Transverse colon (tissue), 4 donors: ENCODE data around the gene ATP6V1F. TPM values are rescaled to one million over a fixed set of nuclear protein-coding genes. Genes with fewer than 3 reads are reported as not detected.

Experiments
- DNase-seq: peaks from one replicate; pipeline ENCODE4 v3.0.0-alpha.2; 2019
- H3K27ac ChIP-seq, 4 donors: fragments of 200-600 bp; sonication (generic); 2 replicates each; pipeline ENCODE4 v1.5.1; 2016 to 2018; ENCODE audit warnings: inconsistent platforms in 4 of 4
- H3K27me3 ChIP-seq: fragments of 200-600 bp; sonication (generic); 2 replicates; pipeline ENCODE4 v1.5.1; 2017; ENCODE audit warnings: inconsistent platforms
- H3K36me3 ChIP-seq, 4 donors: fragments of 200-600 bp; sonication (generic); 2 replicates each; pipeline ENCODE4 v1.5.1; 2017 to 2019; ENCODE audit warnings: inconsistent platforms in 4 of 4
- H3K4me1 ChIP-seq, 4 donors: fragments of 200-600 bp; sonication (generic); 2 replicates each; pipeline ENCODE4 v1.5.1; 2017 to 2020; ENCODE audit warnings: inconsistent platforms in 4 of 4
- H3K4me3 ChIP-seq, 4 donors: fragments of 200-600 bp; sonication (generic); 1 replicate in 1 of 4; 2 replicates in 3 of 4; pipeline versions ENCODE4 v1.5.1 to v1.6.1; 2017 to 2019; ENCODE audit warnings: inconsistent platforms in 4 of 4
- H3K9me3 ChIP-seq, 2 donors: fragments of 200-600 bp; sonication (generic); 2 replicates each; pipeline ENCODE4 v1.5.1; 2017 to 2019; ENCODE audit warnings: inconsistent platforms in 2 of 2
- EP300 ChIP-seq: sonication (generic); formaldehyde crosslinking; IDR thresholded peaks from one replicate; pipeline ENCODE4 v1.6.1; 2017; ENCODE audit warnings: antibody characterized with exemption, low read depth
- POLR2A ChIP-seq: fragments of 450-650 bp; IDR thresholded peaks from one replicate; pipeline ENCODE4 v1.6.1; 2016; ENCODE audit warnings: antibody characterized with exemption, mild to moderate bottlenecking, moderate library complexity
- POLR2AphosphoS5 ChIP-seq, 3 donors: sonication (generic); formaldehyde crosslinking; IDR thresholded peaks; one replicate each; pipeline ENCODE4 v1.6.1; 2016; ENCODE audit warnings: antibody characterized with exemption in 3 of 3
- WGBS, 2 donors: methylation state at CpG; one replicate each; pipeline ENCODE4 v1.1.5; 2018; ENCODE audit warnings: low coverage in 1 of 2; 5-methylcytosine and 5-hydroxymethylcytosine counted together
- in situ Hi-C, 4 donors: fragments of 200-750 bp; cut with MboI; loops; one replicate each; pipeline versions ENCODE4 v1.15.0 to v1.15.1; 2017; ENCODE audit warnings: low sequenced_read_pairs in 3 of 4, low pct_ligation_motif_present in 1 of 4, low pct_unique_long_range_greater_than_20kb in 1 of 4
- intact Hi-C: fragments of 100-400 bp; cut with DNase I; formaldehyde crosslinking; loops from one replicate; pipeline ENCODE4 v1.15.1; 2023; ENCODE audit warnings: low total_unique reads
- total RNA-seq, 4 donors: library from RNA; depleted of rRNA; stranded (reverse); fragments of >200 nt; gene quantifications; one replicate each; pipeline ENCODE4 v1.1.0, GENCODE V29; 2016
- TF ChIP-seq, protein P1 (sequence below), 5 experiments: fragments of 200-600 bp in 3 of 5; fragments of 450-650 bp in 2 of 5; sonication (generic) in 3 of 5; IDR thresholded peaks; 1 replicate in 2 of 5; 2 replicates in 3 of 5; pipeline ENCODE4 v1.5.1; 2016 to 2017; ENCODE audit warnings: antibody characterized with exemption in 5 of 5, inconsistent platforms in 3 of 5, mild to moderate bottlenecking in 2 of 5, moderate library complexity in 1 of 5

ATP6V1F gene
- total RNA-seq, 4 donors from 2014 or later: 25.5 to 128 (median 63.2) TPM

DNA sequence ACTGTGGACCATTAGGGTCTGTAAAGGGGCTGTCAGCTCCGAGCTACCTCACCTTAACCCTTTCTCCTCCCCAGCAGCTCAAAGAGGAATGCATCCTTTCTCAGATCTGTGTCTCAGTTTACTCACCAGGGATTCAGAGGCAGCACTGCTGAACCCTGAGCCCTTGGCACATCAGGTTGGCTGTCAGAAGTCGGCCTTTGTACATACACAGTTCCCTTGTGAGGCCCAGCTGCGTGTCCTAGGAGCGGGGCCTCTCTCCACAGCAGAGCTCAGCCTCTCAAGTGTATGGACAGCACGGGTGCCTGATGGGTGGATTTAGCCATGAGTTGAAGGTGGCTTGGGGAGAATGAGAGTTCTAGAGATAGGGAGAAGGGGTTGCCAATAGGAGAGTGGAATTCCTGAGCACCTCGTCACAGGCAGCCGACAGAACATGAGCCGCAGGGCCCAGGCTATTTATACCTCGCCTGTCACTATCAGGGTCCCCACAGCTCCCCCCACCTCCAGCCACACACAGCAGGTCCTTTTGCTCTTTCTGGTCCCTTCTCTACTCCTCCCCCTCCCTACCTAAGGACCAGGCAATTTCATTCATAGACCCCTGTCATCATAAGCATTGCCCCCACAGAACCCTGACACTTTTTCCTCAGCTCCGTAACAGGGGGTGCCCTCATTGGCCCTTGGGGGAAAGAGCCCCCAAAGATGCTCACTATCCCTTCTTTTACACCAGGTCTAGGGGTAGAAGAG lies 34.5 kb upstream of the ATP6V1F start:
- 60 to 73% methylated on average over 5 to 10 of the region's 10 CpGs for WGBS, 2 donors
- peaks cover 46% of the 10 kb centered on the region for H3K27me3 ChIP-seq
- intact Hi-C loops: no loop called here

DNA sequence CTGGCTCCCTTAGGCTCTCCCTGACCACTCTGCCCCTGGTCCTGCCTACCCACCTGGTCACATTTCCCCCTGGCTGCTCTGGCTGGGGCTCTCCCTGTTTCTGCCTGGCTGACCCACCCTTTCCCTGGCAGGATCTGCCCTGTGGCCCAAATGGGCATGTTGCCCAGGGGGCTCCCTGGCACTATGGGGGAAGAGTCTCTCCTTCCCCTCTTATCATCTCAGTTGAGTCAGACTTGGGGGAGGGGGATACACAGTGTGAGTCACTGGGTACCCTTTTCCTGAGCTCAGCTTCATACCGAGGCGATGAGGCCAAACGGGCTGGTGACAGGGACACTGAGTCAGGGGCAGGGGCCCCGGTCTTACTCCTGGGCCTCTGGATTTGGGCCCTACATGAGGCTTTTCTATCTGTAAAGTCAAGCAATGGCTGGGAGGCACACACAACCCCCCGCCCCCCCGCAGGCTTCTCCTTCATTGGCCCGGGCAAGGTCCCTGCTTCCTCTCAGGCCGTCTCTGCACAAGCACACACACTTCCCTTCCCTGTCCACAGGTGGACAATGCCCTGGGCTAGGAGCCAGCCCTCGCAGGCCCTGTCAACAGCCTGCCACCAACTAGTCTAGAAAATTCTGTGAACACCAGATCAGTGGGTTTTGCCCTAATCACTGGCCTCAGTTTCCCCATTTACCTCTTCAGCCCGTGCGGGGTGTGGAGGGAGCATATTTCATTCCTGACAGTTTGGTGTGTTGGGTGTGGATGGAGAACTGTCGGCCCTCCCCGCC lies 33.1 kb upstream of the ATP6V1F start:
- DNase-seq: no peak
- 27 to 63% methylated on average over 6 to 10 of the region's 13 CpGs for WGBS, 2 donors
- Histone ChIP-seq H3K9me3 (no peaks in the 10 kb centered on the region), H3K4me3 (peak overlapping the region; percentile 14 to 55 (median 40)), H3K27ac (peak overlapping the region; percentile 78 to 94 (median 82)), H3K36me3 (no peaks in the 10 kb centered on the region), H3K27me3 (peaks cover 50% of the 10 kb centered on the region), H3K4me1 (peaks cover 12 to 40% (median 24%) of the 10 kb centered on the region in 4 donors)
- in situ Hi-C loops (no loop called here), intact Hi-C loops (no loop called here)
- TF ChIP-seq, protein P1, sequence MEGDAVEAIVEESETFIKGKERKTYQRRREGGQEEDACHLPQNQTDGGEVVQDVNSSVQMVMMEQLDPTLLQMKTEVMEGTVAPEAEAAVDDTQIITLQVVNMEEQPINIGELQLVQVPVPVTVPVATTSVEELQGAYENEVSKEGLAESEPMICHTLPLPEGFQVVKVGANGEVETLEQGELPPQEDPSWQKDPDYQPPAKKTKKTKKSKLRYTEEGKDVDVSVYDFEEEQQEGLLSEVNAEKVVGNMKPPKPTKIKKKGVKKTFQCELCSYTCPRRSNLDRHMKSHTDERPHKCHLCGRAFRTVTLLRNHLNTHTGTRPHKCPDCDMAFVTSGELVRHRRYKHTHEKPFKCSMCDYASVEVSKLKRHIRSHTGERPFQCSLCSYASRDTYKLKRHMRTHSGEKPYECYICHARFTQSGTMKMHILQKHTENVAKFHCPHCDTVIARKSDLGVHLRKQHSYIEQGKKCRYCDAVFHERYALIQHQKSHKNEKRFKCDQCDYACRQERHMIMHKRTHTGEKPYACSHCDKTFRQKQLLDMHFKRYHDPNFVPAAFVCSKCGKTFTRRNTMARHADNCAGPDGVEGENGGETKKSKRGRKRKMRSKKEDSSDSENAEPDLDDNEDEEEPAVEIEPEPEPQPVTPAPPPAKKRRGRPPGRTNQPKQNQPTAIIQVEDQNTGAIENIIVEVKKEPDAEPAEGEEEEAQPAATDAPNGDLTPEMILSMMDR (IDR thresholded peaks at IDR 0.05): no peak
- TF ChIP-seq EP300 (no peak), POLR2AphosphoS5 (IDR thresholded peaks at IDR 0.05) (no peak), POLR2A (no peak)

More for the DNA sequence above, 34.5 kb upstream of the ATP6V1F start:
- Histone ChIP-seq H3K27ac (peak overlapping the region; percentile 60 to 94 (median 81)), H3K36me3 (no peaks in the 10 kb centered on the region), H3K4me1 (peaks cover 10 to 35% (median 15%) of the 10 kb centered on the region in 4 donors), H3K9me3 (no peaks in the 10 kb centered on the region), H3K4me3 (no peak overlapping the region)
- DNase-seq: no peak
- in situ Hi-C loops: no loop called here
- TF ChIP-seq, protein P1 (IDR thresholded peaks at IDR 0.05): no peak
- no peak for TF ChIP-seq POLR2AphosphoS5 (IDR thresholded peaks at IDR 0.05)
- no peak for TF ChIP-seq EP300
- no peak for TF ChIP-seq POLR2A

DNA sequence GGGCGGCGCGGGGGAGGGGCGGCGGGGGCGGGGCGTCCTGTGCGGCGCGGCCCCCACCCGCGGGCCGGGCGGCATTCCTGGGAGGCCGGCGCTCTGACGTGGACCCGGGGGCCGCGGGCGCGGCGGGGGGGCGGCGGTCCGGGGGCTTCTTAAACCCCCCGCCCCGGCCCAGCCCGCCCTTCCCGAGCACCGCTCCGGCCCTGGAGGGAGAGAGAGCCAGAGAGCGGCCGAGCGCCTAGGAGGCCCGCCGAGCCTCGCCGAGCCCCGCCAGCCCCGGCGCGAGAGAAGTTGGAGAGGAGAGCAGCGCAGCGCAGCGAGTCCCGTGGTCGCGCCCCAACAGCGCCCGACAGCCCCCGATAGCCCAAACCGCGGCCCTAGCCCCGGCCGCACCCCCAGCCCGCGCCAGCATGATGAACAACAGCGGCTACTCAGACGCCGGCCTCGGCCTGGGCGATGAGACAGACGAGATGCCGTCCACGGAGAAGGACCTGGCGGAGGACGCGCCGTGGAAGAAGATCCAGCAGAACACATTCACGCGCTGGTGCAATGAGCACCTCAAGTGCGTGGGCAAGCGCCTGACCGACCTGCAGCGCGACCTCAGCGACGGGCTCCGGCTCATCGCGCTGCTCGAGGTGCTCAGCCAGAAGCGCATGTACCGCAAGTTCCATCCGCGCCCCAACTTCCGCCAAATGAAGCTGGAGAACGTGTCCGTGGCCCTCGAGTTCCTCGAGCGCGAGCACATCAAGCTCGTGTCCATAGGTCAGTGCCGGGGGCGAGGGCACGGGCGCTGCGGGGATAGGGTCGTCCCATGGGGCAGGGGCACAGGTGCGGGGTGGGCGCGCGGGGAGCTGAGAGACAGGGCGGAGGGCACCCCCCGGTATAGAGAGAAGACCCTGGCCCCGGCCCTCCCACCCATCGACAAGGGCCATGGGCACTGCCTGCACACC lies 32.2 kb upstream of the ATP6V1F start, which contains the start of gene FLNC:
Gene FLNC, plus strand, starts transcription at position 176 of the 947 bp plus-strand sequence. Its CDS starts 232 bp downstream, at position 408.
- DNase-seq: peak; percentile 43
- TF ChIP-seq EP300: no peak
- TF ChIP-seq POLR2A: peak; percentile 55
- TF ChIP-seq POLR2AphosphoS5 (IDR thresholded peaks at IDR 0.05): peak; percentile 28 to 78 (median 72)
- Histone ChIP-seq H3K36me3 (no peaks in the 10 kb centered on the region), H3K27ac (peak within 1 kb of the TSS; percentile 78 to 94 (median 82)), H3K9me3 (no peaks in the 10 kb centered on the region), H3K4me3 (peak within 1 kb of the TSS; percentile 29 to 82 (median 52)), H3K27me3 (peaks cover 50% of the 10 kb centered on the region), H3K4me1 (peaks cover 12 to 42% (median 26%) of the 10 kb centered on the region in 4 donors)
- in situ Hi-C loops (no loop called here), intact Hi-C loops (no loop called here)
- WGBS, 2 donors: 5% methylated on average over 63 of the region's 109 CpGs; no CpG with 5 or more reads in 1 of the 2 donors

DNA sequence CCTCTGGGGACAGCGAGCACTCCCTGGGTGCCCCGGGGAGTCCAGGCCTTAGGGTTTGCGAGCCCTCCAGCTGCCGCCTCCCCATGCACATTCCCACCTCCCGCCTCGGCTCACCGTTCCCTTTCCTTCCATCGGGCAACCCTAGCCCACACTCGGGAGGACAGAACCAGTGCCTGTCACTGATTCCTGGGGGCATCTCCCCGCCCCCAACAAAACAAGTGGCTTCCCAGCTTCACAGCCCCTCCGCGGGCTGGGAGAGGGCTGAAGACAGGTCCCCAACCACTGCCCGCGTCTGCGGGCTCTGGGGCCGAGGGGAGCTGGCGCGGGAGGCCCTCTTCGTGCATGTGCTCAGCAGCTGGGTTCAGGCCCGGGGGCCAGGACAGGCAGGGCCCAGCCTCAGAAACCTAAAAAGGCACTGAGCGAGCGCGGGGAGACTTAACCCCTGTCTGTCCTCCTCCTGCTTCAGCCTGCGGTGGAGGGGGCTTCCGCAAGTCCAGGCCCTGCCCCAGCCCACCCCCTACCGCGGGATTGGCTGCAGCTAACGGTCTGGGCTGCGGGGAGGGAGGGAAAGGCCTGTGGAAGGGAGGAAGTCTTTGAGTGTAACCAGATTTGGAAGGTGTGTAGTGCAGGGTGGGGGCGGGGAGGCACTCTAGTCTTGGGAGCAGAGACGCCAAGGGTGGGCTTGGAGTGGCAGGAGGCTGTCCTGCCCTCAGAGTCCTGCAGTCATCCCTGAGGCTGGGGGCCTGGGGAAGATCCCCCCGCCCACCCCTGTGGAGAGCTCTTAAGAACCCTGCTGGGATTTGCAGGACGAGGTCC lies 31.3 kb upstream of the ATP6V1F start:
- Histone ChIP-seq H3K9me3 (no peaks in the 10 kb centered on the region), H3K27me3 (peaks cover 50% of the 10 kb centered on the region), H3K4me1 (peaks cover 12 to 46% (median 27%) of the 10 kb centered on the region in 4 donors), H3K4me3 (peak overlapping the region; percentile 29 to 82 (median 52)), H3K36me3 (no peaks in the 10 kb centered on the region), H3K27ac (peak overlapping the region; percentile 78 to 94 (median 82))
- intact Hi-C loops (no loop called here), in situ Hi-C loops (no loop called here)
- WGBS, 2 donors: 17% methylated on average over 24 of the region's 33 CpGs; no CpG with 5 or more reads in 1 of the 2 donors
- TF ChIP-seq POLR2AphosphoS5 (IDR thresholded peaks at IDR 0.05) (peak; percentile 55 to 68 (median 64)), EP300 (no peak), POLR2A (peak; percentile 54)
- peak; percentile 46 for DNase-seq
